Measurements from ENCODE around the gene ZNF521. TPM values are rescaled to one million over a fixed set of nuclear protein-coding genes. Genes with fewer than 3 reads are reported as not detected.

ZNF521 gene
- polyA plus RNA-seq, 3 donors from 2014 or later: 1.8 TPM; not detected in 2

GRCh38 chr18:25326361-25326952, 25.5 kb downstream of the ZNF521 start:
- peaks cover 0 to 2% (median 1%) of the 10 kb centered on the region in 3 donors for H3K27me3 Mint-ChIP-seq (ENCODE audit: low read depth in 3 of 3)
- no peak overlapping the region for H3K4me3 Mint-ChIP-seq
- no peak for DNase-seq
- no peaks in the 10 kb centered on the region for H3K9me3 Mint-ChIP-seq
- H3K36me3 Mint-ChIP-seq: no peaks in the 10 kb centered on the region
- no peak overlapping the region for H3K27ac Mint-ChIP-seq
- H3K4me1 Mint-ChIP-seq: no peaks in the 10 kb centered on the region

DNA sequence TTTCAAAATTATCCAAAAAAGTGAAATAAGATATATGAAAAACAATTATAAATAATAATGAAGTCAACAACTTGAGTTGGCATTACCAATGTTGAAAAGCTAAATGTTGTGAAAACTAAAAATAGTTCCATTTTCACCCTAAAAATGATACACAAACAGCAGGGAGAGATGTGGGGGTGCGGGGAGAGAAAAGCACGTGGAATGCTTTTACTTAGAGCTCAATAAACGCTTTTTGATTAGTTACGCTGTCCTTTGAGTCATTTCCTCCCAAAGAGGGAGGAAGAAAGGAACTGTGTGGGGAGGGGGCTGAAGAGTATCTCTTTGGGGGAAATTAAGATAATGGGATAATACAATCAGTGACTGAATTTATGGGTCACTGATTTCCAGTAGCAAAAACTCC, 29.2 kb downstream of the ZNF521 start:
- no peak overlapping the region for H3K27ac Mint-ChIP-seq
- no peaks in the 10 kb centered on the region for H3K27me3 Mint-ChIP-seq (ENCODE audit: low read depth in 3 of 3)
- no peaks in the 10 kb centered on the region for H3K36me3 Mint-ChIP-seq
- no peak overlapping the region for H3K4me3 Mint-ChIP-seq
- H3K9me3 Mint-ChIP-seq: no peaks in the 10 kb centered on the region
- no peaks in the 10 kb centered on the region for H3K4me1 Mint-ChIP-seq
- no peak for DNase-seq

DNA sequence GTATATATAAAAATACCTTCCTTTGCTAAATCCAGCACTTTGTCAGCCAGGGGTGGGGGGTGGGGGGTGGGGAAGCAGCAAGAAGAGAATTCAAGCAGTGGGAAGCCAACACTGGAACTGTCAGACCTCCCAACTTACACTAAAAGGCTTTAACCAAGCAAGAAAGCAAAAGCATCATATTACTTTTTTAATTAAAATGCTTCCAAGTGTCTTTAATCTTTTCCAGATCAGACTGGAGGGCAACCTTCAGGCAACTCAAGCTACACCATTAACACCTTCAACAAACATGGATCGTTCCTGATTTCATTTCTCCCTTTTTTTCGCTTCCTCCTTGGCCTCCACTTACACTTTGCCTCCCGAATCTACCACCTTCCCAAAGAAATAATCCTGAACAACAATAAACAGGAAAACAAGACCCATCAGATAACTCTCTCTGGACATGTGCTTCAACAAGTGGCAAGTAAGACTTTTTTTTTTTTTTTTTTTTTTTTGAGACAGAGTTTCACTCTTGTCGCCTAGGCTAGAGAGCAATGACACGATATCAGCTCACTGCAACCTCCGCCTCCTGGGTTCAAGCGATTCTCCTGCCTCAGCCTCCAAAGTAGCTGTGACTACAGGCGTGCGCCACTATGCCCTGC, 35.5 kb downstream of the ZNF521 start:
- no peaks in the 10 kb centered on the region for H3K4me1 Mint-ChIP-seq
- peaks cover 0 to 2% (median 0%) of the 10 kb centered on the region in 6 donors for H3K9me3 Mint-ChIP-seq
- no peaks in the 10 kb centered on the region for H3K27me3 Mint-ChIP-seq (ENCODE audit: low read depth in 3 of 3)
- no peak overlapping the region for H3K27ac Mint-ChIP-seq
- H3K36me3 Mint-ChIP-seq: no peaks in the 10 kb centered on the region
- DNase-seq: no peak
- no peak overlapping the region for H3K4me3 Mint-ChIP-seq

GRCh38 chr18:25314838-25315190, 37.2 kb downstream of the ZNF521 start:
- DNase-seq: no peak
- Mint-ChIP-seq H3K27ac (no peak overlapping the region), H3K4me1 (no peaks in the 10 kb centered on the region), H3K36me3 (no peaks in the 10 kb centered on the region), H3K27me3 (ENCODE audit: low read depth in 3 of 3) (peaks cover 0 to 2% (median 0%) of the 10 kb centered on the region in 3 donors), H3K9me3 (peaks cover 0 to 2% (median 0%) of the 10 kb centered on the region in 6 donors), H3K4me3 (no peak overlapping the region)

DNA sequence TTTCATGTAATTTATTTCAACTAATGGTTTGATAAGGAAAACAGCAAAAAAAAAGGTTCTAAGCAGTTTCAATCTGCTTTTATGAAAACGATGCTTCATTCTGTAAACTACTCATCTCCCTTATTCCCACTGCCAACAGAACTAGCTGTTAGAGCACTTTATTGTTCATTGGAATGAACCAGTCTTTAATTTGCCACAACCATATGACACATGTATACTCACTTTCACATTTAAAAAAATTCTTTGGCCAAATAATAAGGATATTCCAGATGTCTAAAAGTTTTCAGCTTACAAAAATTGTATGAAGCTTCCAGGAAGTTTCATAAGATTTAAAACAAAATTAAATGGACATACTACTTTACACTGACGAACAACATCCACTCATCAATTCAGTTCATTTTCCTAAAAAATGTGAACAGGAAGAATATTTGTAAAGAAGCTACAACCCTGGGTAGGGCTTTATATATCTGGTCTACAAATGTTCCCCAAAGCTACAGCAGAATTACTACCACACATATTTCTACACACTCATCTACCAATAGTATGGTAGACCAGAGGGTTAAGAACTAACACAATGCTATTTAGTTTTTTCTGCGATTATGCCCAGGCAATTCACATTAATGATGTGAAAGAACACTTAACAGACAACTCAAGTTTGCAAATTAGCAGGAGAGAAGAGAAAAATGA, 37.7 kb downstream of the ZNF521 start:
- H3K4me1 Mint-ChIP-seq: no peaks in the 10 kb centered on the region
- H3K36me3 Mint-ChIP-seq: no peaks in the 10 kb centered on the region
- H3K27ac Mint-ChIP-seq: no peak overlapping the region
- peaks cover 0 to 2% (median 0%) of the 10 kb centered on the region in 6 donors for H3K9me3 Mint-ChIP-seq
- H3K27me3 Mint-ChIP-seq (ENCODE audit: low read depth in 3 of 3): peaks cover 0 to 2% (median 0%) of the 10 kb centered on the region in 3 donors
- H3K4me3 Mint-ChIP-seq: no peak overlapping the region
- DNase-seq: no peak

DNA sequence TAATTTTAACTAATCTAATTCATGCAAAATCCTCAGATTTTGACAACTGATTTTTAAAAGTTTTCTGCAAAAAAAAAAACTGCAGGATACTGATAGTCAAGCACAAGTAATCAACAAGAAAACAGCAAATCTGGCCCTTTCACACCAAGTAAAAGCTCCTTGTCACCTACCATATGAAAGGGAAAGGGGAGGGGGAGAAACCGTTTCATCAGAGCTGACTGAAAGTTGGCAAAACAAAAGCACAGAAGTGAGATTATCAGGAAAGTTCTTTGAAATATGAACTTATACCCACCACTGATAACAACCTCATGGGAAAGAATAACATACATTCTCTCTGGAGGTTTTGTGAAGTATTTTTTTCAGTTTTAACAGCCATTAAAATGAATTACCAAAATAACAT, 38.7 kb downstream of the ZNF521 start:
- no peak overlapping the region for H3K4me3 Mint-ChIP-seq
- no peak for DNase-seq
- no peaks in the 10 kb centered on the region for H3K4me1 Mint-ChIP-seq
- H3K27ac Mint-ChIP-seq: no peak overlapping the region
- peaks cover 0 to 2% (median 0%) of the 10 kb centered on the region in 6 donors for H3K9me3 Mint-ChIP-seq
- peaks cover 0 to 2% (median 0%) of the 10 kb centered on the region in 3 donors for H3K27me3 Mint-ChIP-seq (ENCODE audit: low read depth in 3 of 3)
- H3K36me3 Mint-ChIP-seq: no peaks in the 10 kb centered on the region

- DNase-seq: no peak
- H3K4me1 Mint-ChIP-seq: no peaks in the 10 kb centered on the region
- H3K27me3 Mint-ChIP-seq (ENCODE audit: low read depth in 3 of 3): peaks cover 0 to 2% (median 0%) of the 10 kb centered on the region in 3 donors
- H3K4me3 Mint-ChIP-seq: no peak overlapping the region
- H3K27ac Mint-ChIP-seq: no peak overlapping the region
- no peaks in the 10 kb centered on the region for H3K9me3 Mint-ChIP-seq
- no peaks in the 10 kb centered on the region for H3K36me3 Mint-ChIP-seq
Measured at GRCh38 chr18:25310045-25310444, 41.9 kb downstream of the ZNF521 start.

- no peak for DNase-seq
- Mint-ChIP-seq H3K27me3 (ENCODE audit: low read depth in 3 of 3) (peaks cover 0 to 2% (median 0%) of the 10 kb centered on the region in 3 donors), H3K36me3 (no peaks in the 10 kb centered on the region), H3K9me3 (peaks cover 0 to 3% (median 0%) of the 10 kb centered on the region in 6 donors), H3K4me3 (no peak overlapping the region), H3K27ac (no peak overlapping the region), H3K4me1 (no peaks in the 10 kb centered on the region)
Measured at GRCh38 chr18:25308381-25308780, 43.6 kb downstream of the ZNF521 start.

GRCh38 chr18:25307192-25307591, 44.8 kb downstream of the ZNF521 start:
- H3K9me3 Mint-ChIP-seq: peaks cover 0 to 3% (median 0%) of the 10 kb centered on the region in 6 donors
- no peaks in the 10 kb centered on the region for H3K36me3 Mint-ChIP-seq
- peaks cover 0 to 2% (median 0%) of the 10 kb centered on the region in 3 donors for H3K27me3 Mint-ChIP-seq (ENCODE audit: low read depth in 3 of 3)
- H3K4me1 Mint-ChIP-seq: no peaks in the 10 kb centered on the region
- DNase-seq: no peak
- H3K27ac Mint-ChIP-seq: no peak overlapping the region
- no peak overlapping the region for H3K4me3 Mint-ChIP-seq

- Mint-ChIP-seq H3K27ac (no peak overlapping the region), H3K9me3 (peaks cover 0 to 3% (median 0%) of the 10 kb centered on the region in 6 donors), H3K4me1 (no peaks in the 10 kb centered on the region), H3K36me3 (no peaks in the 10 kb centered on the region), H3K4me3 (no peak overlapping the region), H3K27me3 (ENCODE audit: low read depth in 3 of 3) (peaks cover 0 to 2% (median 0%) of the 10 kb centered on the region in 3 donors)
- DNase-seq: no peak
Measured at GRCh38 chr18:25306671-25307070, 45.3 kb downstream of the ZNF521 start.

DNA sequence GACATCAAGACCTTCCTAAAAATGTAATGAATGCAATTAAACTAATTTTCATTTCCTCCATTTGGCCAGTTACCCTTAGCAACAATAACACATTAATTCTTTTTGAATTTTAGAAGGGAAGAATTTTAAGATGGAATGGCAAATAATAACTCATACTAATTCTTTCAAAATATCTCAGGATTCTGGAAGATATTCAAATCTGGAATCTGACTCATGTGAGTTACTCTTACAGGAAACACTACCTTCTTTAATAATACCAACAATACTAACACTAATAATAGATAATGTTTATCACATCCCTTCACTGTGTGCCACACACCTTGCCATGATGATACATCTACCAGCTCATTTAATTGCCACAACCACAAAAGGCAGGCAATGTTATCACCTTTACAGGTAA, 46.4 kb downstream of the ZNF521 start:
- no peak overlapping the region for H3K27ac Mint-ChIP-seq
- H3K36me3 Mint-ChIP-seq: no peaks in the 10 kb centered on the region
- no peaks in the 10 kb centered on the region for H3K4me1 Mint-ChIP-seq
- no peak for DNase-seq
- H3K27me3 Mint-ChIP-seq (ENCODE audit: low read depth in 3 of 3): peaks cover 0 to 2% (median 0%) of the 10 kb centered on the region in 3 donors
- H3K9me3 Mint-ChIP-seq: peaks cover 0 to 3% (median 0%) of the 10 kb centered on the region in 6 donors
- H3K4me3 Mint-ChIP-seq: no peak overlapping the region

GRCh38 chr18:25300492-25300891, 51.5 kb downstream of the ZNF521 start:
- Mint-ChIP-seq H3K4me3 (no peak overlapping the region), H3K4me1 (peaks cover 5 to 19% of the 10 kb centered on the region in 2 donors), H3K27me3 (ENCODE audit: low read depth in 3 of 3) (peaks cover 0 to 1% (median 0%) of the 10 kb centered on the region in 3 donors), H3K27ac (no peak overlapping the region), H3K9me3 (peaks cover 0 to 3% (median 0%) of the 10 kb centered on the region in 6 donors), H3K36me3 (no peaks in the 10 kb centered on the region)
- DNase-seq: no peak

GRCh38 chr18:25299426-25300300, 52.3 kb downstream of the ZNF521 start:
- H3K4me1 Mint-ChIP-seq: peaks cover 5 to 19% of the 10 kb centered on the region in 2 donors
- no peak for DNase-seq
- no peak overlapping the region for H3K4me3 Mint-ChIP-seq
- no peak overlapping the region for H3K27ac Mint-ChIP-seq
- peaks cover 0 to 1% (median 0%) of the 10 kb centered on the region in 3 donors for H3K27me3 Mint-ChIP-seq (ENCODE audit: low read depth in 3 of 3)
- no peaks in the 10 kb centered on the region for H3K36me3 Mint-ChIP-seq
- peaks cover 0 to 1% (median 0%) of the 10 kb centered on the region in 6 donors for H3K9me3 Mint-ChIP-seq

Data from immature natural killer cell (primary cell).